ENCODE results near the gene PSMG2. TPM values are rescaled to one million over a fixed set of nuclear protein-coding genes. Genes with fewer than 3 reads are reported as not detected.
A peak's percentile ranks its signal among the peaks of the same experiment; 100 is the strongest.

The PSMG2 gene
- total and polyA plus RNA-seq, 2 of the 13 experiments (the other 11 are each of a cell fraction or from before 2014, with no cell fraction given): 53.4 to 94.8 TPM

GRCh38 chr18:12702221-12703095, at the start of gene PSMG2, which contains the start of gene CEP76 (continued):
- TF ChIP-seq ETS1 (CRISPR knock-in tag; IDR thresholded peaks at IDR 0.05) (no peak), ZNF354B (CRISPR knock-in tag; IDR thresholded peaks at IDR 0.05) (0 out of 2 replicates have a peak, but pooled peaks have one; percentile 20), HOXA5 (CRISPR knock-in tag; IDR thresholded peaks at IDR 0.05) (0 out of 2 replicates have a peak, but pooled peaks have one; percentile 30), PHB2 (IDR thresholded peaks at IDR 0.05; ENCODE audit: partially characterized antibody) (no peak), NFKB2 (CRISPR knock-in tag; IDR thresholded peaks at IDR 0.05; ENCODE audit: borderline replicate concordance) (peak; percentile 54; the same call in 1 of the 2 replicates), ARNT2 (CRISPR knock-in tag; IDR thresholded peaks at IDR 0.05; ENCODE audit: low read depth) (peak; percentile 88), ZNF83 (CRISPR knock-in tag; IDR thresholded peaks at IDR 0.05; ENCODE audit: borderline replicate concordance) (peak; percentile 78; the same call in 1 of the 2 replicates), RXRA (CRISPR knock-in tag; IDR thresholded peaks at IDR 0.05) (peak; percentile 82; the same call in 1 of the 2 replicates), ZBTB20 (CRISPR knock-in tag; IDR thresholded peaks at IDR 0.05; ENCODE audit: borderline replicate concordance, low read depth) (0 out of 2 replicates have a peak, but pooled peaks have one; percentile 1), ZNF142 (CRISPR knock-in tag; IDR thresholded peaks at IDR 0.05) (peak; percentile 57), KAT2B (IDR thresholded peaks at IDR 0.05; ENCODE audit: borderline replicate concordance, low read depth, low read length) (no peak), THAP7 (CRISPR knock-in tag; IDR thresholded peaks at IDR 0.05) (no peak), ATF7 (IDR thresholded peaks at IDR 0.05) (no peak), ATF7 (CRISPR knock-in tag; IDR thresholded peaks at IDR 0.05) (no peak), HINFP (CRISPR knock-in tag; IDR thresholded peaks at IDR 0.05; ENCODE audit: low read depth) (peak; percentile 9; the same call in 1 of the 2 replicates), MLX (CRISPR knock-in tag; IDR thresholded peaks at IDR 0.05) (no peak), ZNF816 (CRISPR knock-in tag; IDR thresholded peaks at IDR 0.05; ENCODE audit: borderline replicate concordance) (no peak; the same call in 1 of the 2 replicates), ZNF232 (CRISPR knock-in tag; IDR thresholded peaks at IDR 0.05; ENCODE audit: borderline replicate concordance) (peak; percentile 21; the same call in 1 of the 2 replicates), ZNF138 (CRISPR knock-in tag; IDR thresholded peaks at IDR 0.05; ENCODE audit: low read depth) (no peak)

Measured in HepG2 (cell line).